PFSK-1 (cell line): ENCODE results near the gene ESRRG.

ENCODE experiments used
- FOXP2 ChIP-seq: optimal IDR thresholded peaks from 2 replicates; pipeline ENCODE3; 2011; ENCODE audit warnings: borderline replicate concordance, control low read depth, inconsistent platforms; ENCODE audit not compliant: insufficient read depth; ENCODE audit errors: extremely low read length, extremely low read depth
- POLR2AphosphoS5 ChIP-seq: IDR thresholded peaks from 2 replicates; pipeline ENCODE4 v1.6.1; 2012; ENCODE audit warnings: low read depth, mild to moderate bottlenecking, control low read depth, low read length, moderate library complexity
- REST ChIP-seq, 2 experiments: IDR thresholded peaks; 2 replicates each; pipeline versions ENCODE4 v1.6.1 to v1.8.0; 2011 to 2012; ENCODE audit warnings: low read depth in 2 of 2, low read length in 2 of 2, control low read depth in 1 of 2, inconsistent platforms in 1 of 2, mild to moderate bottlenecking in 1 of 2, moderate library complexity in 1 of 2; ENCODE audit not compliant: insufficient read depth in 1 of 2
- SIN3A ChIP-seq: IDR thresholded peaks from 2 replicates; pipeline ENCODE4 v1.6.1; 2012; ENCODE audit warnings: mild to moderate bottlenecking, low read length, moderate library complexity, borderline replicate concordance; ENCODE audit not compliant: insufficient read depth
- TAF1 ChIP-seq: IDR thresholded peaks from 2 replicates; pipeline ENCODE4 v1.6.1; 2012; ENCODE audit warnings: low read length, control low read depth, borderline replicate concordance; ENCODE audit not compliant: insufficient read depth

ESRRG gene

DNA sequence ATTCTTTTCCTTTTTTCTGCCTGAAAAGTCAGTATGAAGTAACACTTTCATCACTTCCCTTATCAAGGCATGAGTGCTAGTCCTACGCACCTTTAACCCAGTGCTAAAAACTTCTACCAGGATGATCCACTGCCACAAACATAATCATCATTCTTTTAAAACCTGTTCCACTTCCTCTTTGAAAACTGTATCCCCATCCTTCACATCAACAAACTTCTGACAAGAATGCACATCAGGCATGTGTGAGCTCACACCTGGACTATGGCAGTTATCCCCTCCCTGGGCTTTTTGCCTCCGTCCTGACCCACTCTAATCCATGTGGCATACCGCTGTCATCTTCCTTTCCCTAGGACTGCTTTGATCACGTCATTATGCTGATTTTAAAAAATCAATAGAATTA, 70.2 kb downstream of the ESRRG start:
- TF ChIP-seq TAF1: no peak
- no peak for TF ChIP-seq FOXP2
- TF ChIP-seq POLR2AphosphoS5: no peak
- TF ChIP-seq REST (IDR thresholded peaks at IDR 0.05; ENCODE audit: insufficient read depth in 1 of 2, low read depth in 2 of 2, low read length in 2 of 2): no peak
- TF ChIP-seq SIN3A: no peak

DNA sequence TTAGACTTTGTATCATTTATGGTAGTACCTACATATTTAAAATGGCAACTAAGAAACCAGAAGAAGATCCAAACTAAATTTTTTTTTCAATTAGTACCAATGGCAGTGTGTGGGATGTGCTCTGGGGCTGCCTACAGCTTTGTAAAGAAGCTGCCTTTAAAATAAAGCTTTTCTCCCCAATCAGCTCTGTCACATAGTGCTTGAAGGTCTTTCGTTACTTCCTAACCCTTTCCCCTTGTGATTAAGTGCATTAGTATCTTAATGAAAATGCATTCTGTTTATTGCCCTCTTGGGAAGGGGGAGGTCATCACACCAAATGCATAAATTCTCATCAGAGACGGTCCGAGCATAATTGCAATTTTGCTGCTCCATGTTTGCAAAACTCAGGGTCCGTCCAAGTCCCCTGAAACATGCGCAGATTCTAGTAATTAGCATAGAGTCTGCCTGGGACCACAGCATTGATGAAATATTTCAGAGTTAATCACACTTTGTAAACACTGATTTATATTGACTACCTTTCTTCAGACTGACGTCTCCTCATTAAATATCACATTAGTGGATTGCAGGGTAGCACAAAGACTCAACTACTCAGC, 71.3 kb downstream of the ESRRG start:
- no peak for TF ChIP-seq TAF1
- TF ChIP-seq SIN3A: no peak
- TF ChIP-seq POLR2AphosphoS5: no peak
- TF ChIP-seq REST (IDR thresholded peaks at IDR 0.05; ENCODE audit: insufficient read depth in 1 of 2, low read depth in 2 of 2, low read length in 2 of 2): no peak
- TF ChIP-seq FOXP2: no peak

GRCh38 chr1:216643176-216643575, 80.1 kb downstream of the ESRRG start:
- TF ChIP-seq SIN3A: no peak
- no peak for TF ChIP-seq REST (IDR thresholded peaks at IDR 0.05; ENCODE audit: insufficient read depth in 1 of 2, low read depth in 2 of 2, low read length in 2 of 2)
- TF ChIP-seq POLR2AphosphoS5: no peak
- TF ChIP-seq TAF1: no peak
- TF ChIP-seq FOXP2: no peak

- TF ChIP-seq FOXP2 (no peak), SIN3A (no peak), POLR2AphosphoS5 (no peak), TAF1 (no peak), REST (IDR thresholded peaks at IDR 0.05; ENCODE audit: insufficient read depth in 1 of 2, low read depth in 2 of 2, low read length in 2 of 2) (no peak)
Measured at GRCh38 chr1:216641669-216642460, 81.4 kb downstream of the ESRRG start.

- TF ChIP-seq TAF1: no peak
Measured at GRCh38 chr1:216640100-216640499, 83.1 kb downstream of the ESRRG start.
